GM21786 (cell line): ENCODE data around the gene IL1RAPL1.

Experiments used
- ATAC-seq: cut with Tn5 transposase; IDR thresholded peaks from one replicate; pipeline ENCODE4 v1.9.1; 2021; ENCODE audit not compliant: unreplicated experiment

Gene IL1RAPL1

DNA sequence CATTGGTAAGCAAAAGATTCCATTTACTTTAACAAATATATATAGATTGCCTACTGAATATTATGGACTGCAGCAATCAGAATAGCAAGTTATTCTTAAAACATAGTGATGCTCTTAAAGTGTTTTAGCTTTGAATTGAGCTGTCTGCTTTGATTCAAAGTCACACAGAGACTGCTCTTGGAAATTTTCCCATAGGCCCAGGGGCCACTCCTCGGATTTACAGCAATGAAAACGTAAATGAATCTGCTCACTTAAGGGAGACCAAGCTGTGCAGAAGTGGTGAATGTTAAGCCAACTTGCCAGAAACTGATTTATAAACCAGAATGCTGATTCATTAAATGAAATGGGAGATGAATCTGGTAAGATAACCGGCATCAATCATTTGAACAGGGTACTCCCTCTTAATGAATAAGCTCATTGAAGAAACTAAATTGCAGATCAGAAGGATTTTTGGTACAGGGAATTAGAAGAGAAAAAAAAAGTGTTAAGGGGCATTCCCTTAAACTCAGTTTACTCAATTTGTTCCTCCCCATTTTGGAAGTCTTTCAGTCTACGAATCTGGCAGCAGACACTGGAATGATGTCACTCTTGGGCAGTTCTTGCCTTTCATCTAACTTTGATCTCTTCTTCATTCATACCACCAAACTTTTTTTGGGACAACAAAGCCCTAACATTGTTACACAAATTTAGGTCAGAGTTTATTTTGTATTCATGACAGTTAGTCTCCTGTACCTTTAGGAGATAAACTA, 1264.8 kb downstream of the IL1RAPL1 start:
- ATAC-seq = no peak

- ATAC-seq = no peak
These were observed 1265.5 kb downstream of the IL1RAPL1 start for GRCh38 chrX:29852767-29853166.

GRCh38 chrX:29858714-29859113, 1271.5 kb downstream of the IL1RAPL1 start:
- ATAC-seq = no peak

DNA sequence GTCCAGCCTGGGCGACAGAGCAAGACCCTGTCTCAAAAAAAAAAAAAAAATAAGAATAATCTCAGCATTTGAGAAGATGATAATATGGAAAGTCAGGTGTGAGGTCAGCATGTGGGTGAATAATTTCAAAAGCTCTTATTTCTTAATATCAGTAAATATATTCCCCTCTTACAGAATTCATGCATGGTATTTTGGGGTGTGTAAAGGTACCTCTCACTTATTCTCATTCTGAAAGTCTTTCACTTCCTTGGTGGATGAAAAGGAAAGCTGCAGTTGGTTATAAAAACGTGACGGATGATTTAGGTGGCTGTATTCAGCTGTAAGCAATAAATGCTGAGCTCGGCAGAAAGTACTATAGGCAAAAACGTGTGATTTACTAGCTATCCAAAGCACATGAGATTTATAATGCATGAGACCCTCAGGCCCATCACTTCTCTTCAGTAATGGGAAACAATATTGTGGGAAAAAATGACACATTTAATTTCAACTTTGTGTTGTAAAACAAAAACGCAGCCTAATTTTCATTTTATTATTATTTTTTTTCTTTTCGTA, 1275.0 kb downstream of the IL1RAPL1 start:
- no peak for ATAC-seq

- ATAC-seq = no peak
These were observed 1280.7 kb downstream of the IL1RAPL1 start for GRCh38 chrX:29867971-29868370.

DNA sequence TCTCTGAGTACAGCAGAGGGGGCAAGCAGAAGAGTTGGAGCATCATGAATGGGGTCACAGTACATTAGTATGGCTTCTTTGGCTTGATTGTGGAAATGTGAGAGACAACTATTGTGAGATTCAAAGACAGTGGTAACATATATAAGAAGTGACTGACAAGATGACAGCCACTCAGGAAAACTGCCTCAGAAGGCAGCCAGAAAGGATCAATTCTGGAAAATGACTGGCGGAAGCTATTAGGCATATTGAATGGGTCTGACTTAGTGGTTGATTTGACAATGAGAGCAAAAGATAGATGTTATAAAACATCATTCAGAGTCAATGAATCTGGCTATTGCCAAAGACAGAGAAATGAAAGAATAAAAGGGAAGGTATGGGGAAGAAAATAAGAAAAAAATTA, 1282.6 kb downstream of the IL1RAPL1 start:
- ATAC-seq = no peak

DNA sequence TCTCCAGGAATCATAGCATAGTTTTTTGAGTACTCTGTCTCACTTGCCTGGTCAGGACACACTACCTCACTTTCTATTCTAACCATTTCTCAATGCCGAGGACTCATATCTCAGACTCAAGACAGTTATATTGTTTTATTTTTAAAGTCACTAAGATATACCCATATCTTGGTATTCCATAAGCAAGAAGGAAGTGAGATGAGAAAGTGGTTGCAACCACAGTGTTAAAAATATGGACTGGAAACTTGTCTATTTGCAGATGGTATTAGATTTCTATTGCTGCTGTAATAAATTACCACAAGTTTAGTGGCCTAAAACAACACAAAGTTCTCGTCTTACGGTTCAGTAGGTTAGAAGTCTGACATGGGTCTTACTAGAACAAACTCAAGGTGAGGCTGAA, 1283.4 kb downstream of the IL1RAPL1 start:
- no peak for ATAC-seq

DNA sequence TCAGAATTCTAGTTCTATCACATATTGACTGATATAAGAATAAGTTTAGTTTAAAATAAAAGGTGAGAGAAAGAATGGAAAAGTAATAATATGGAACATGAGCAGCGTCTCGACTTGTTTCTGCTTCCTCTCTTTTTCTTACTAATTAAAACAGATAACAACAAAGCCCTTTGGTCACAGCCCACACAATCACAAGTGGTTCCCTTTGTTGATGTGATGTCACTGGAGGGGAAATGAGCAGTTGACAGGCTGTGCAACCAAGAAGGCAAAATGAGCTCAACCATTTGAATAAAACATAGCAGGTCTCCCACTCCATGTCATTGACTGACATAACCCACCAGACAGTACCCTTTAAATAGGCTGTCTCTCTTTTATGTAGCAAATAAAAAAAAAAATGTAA, 1285.6 kb downstream of the IL1RAPL1 start:
- no peak for ATAC-seq

GRCh38 chrX:29876733-29877132, 1289.5 kb downstream of the IL1RAPL1 start:
- no peak for ATAC-seq

DNA sequence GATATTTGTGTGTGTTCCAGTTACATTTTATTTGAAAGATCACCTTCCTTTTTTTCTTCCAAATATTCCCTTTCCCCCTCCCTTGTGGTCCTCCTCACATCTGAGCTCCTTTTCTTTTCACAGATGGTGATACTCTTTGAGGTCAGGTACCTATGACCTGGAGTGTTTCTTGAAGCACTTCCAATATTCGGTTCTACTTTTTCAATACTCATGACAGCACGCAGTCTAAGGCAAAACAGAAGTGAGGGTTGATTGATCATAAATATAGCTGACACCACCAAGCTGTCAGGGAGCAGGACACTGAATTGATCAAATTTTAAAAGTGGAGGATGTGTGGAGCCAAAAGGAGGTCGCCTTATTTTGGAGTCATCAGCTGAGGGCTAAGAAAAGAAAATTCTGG, 1293.7 kb downstream of the IL1RAPL1 start:
- ATAC-seq = no peak

DNA sequence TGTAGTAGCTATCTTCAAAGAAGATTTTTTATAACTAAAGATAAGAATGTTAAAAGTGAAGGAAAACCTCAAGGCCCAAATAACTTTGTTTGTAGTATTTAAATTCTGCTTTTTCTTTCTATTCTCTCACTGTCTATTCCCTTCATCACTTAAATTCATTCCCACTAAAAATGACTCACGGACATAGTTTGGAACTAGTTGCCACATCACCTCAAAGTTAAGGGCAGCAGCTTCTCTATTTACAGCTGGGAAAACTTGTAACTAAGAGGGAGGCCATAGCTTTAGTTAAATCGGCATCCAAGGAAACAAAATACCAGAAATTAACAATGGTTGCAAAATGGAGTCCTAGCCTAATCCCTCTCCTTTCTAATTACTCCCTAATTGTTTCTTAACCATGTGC, 1302.8 kb downstream of the IL1RAPL1 start:
- ATAC-seq = no peak

DNA sequence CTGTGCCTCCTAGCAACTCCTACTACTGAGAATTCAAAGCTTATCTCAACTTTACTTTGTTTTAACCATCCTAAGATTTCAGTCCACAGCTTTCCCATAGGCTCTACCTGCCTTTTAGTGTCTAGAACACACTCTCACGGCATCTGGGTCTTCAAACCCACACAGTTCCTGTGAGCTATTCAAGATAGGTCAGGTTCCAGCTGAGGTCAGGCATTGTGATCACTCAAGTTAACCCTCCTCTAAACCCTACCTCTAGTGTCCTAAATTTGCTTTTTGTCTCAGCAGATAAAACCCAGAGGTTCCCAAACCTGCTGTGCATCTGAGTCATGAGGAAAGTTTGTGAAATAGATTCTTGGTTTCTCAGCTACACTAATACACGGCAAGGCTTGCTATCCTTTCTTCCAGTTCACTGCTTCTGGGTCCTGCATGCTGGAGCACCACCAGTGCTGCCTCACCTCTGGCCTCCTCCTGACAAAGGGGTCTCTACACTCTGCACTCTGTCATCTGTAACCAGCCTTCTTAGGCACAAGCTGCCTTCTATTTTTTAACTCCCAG, 1303.5 kb downstream of the IL1RAPL1 start:
- ATAC-seq = no peak

GRCh38 chrX:29902004-29902403, 1314.8 kb downstream of the IL1RAPL1 start:
- ATAC-seq = no peak

GRCh38 chrX:29903360-29903759, 1316.1 kb downstream of the IL1RAPL1 start:
- no peak for ATAC-seq

GRCh38 chrX:29911673-29912072, 1324.4 kb downstream of the IL1RAPL1 start:
- ATAC-seq = no peak

DNA sequence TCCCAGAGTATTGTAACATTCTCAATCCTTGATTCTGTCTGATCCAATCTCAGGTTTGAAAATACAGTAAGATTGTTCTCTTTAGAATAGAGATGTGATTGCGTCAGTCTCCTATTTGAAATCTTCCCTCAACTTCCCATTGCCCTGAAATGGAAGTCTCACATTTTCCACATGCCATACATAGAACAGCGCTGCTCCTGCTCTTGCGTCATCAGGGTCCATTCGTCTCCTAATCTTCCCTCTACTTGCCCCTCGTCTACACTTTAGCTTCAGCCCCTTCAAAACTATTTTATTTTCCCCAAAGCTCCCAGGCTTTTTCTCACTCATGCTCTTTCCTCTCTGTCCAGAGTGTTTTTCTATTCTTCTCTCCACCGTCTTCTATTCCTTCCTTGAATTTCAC, 1326.4 kb downstream of the IL1RAPL1 start:
- no peak for ATAC-seq

GRCh38 chrX:29922607-29923006, 1335.4 kb downstream of the IL1RAPL1 start:
- no peak for ATAC-seq

GRCh38 chrX:29926056-29926455, 1338.8 kb downstream of the IL1RAPL1 start:
- no peak for ATAC-seq

DNA sequence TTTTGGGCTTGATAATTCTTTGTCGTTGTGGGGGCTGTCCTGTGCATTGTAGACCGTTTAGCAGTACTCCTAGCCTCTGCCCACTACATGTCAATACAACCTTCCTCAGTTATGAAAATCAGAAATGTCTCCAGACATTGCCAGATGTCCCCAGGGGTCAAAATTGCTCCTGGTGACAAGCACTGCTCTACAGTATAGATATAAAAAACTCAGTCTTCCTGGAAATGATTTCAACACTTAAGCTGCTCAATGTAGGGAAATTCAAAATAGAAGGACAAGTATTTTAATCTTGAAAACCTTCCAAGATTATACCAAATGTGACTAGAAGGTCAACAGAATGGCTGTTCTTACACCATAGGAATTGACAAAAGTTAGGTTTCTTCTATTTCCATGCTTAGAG, 1339.4 kb downstream of the IL1RAPL1 start:
- no peak for ATAC-seq

GRCh38 chrX:29935455-29935854, 1348.2 kb downstream of the IL1RAPL1 start:
- ATAC-seq = no peak

- ATAC-seq = no peak
These were observed 1353.5 kb downstream of the IL1RAPL1 start for GRCh38 chrX:29940750-29941149.

- ATAC-seq = no peak
These were observed 1354.0 kb downstream of the IL1RAPL1 start for GRCh38 chrX:29941287-29941686.

DNA sequence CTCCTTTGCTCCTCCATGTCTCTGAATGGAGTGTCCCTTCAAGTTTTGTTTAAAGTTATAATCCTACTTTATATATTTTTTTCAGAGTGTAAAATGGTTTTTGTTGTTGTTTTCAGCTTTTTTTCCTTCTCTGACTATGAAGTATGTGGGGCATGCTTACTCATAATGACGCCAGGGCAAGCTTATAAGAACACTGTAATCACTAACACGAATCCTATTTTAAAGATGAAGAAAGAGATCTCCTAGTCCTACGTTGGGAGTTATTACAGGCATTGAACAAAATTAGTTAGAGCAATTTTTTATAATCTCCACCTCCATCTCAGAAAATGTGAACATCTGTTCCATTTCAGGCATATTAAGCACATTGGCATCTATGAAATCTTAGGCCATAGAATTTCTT, 1360.0 kb downstream of the IL1RAPL1 start:
- no peak for ATAC-seq
